HG02938 (cell line): ENCODE measurements around the gene NOTCH1.
"Not testable (repeated sequence)": the region's sequence is repeated elsewhere in the genome, so short reads cannot be mapped to it uniquely, and the experiment has no call there.

ENCODE experiments used
- ATAC-seq: cut with Tn5 transposase; IDR thresholded peaks from one replicate; pipeline ENCODE4 v1.9.1; 2021; ENCODE audit warnings: mild to moderate bottlenecking, moderate library complexity; ENCODE audit not compliant: unreplicated experiment

NOTCH1 gene

DNA sequence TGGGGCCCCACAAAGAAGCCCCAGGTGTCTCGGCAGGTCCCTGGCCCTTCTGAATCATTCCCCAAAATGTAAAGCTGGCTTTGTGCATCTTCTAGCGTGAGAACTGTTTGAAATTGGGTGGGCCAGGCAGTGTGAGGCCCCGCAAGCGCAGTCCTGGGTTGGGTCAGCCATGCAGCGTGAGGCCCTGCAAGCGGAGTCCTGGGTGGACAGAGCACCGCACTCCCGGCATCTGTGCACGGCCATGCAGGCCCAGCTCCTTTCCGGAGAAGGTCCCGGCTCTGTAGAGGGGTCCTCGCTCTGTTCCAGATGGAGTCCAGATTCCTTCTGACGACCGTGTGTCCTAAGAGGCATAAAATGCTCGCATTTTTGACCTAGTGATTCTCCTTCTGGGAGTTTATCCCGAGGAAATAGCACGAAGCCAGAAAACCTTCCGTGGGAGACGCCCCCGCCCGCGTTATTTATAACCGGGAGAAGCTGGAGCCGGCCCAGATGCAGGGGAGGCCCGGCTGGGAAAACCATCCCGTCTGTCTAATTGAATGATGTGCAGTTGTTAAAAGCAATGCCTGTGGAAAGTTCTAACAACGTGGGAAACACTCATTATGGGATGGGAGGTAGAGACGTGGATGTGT is 19.4 kb upstream of the NOTCH1 start:
- ATAC-seq = no peak

DNA sequence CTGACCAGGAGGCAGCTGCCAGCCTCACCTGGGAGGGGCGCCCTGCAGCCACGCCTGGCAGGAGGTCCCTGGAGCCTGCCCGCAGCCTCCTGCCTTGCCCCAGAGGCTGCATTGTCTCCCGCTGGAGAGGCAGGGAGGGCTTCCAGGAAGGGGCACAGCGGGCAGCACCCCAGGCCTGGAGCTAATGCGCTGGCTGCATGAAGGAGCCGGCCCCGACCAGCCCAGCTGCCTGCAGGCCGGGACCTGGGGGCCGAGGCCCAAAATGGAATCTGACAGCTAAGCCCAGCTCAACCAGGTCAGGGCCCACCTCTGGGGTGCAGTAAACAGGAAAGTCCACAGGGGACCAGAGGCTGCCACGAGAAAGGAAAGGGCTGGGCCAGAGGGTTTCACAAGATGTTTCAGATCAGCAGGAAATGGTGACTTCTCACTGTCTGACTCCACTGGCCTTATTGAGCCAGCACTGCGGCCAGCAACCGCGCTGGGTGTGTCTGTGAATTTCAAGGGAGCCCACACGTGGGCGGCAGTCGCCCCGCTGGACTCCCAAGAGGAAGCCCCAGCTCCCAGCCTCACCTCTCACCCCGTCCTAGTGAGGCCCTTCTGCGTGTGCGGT is 18.6 kb upstream of the NOTCH1 start:
- peak; percentile 61 for ATAC-seq

DNA sequence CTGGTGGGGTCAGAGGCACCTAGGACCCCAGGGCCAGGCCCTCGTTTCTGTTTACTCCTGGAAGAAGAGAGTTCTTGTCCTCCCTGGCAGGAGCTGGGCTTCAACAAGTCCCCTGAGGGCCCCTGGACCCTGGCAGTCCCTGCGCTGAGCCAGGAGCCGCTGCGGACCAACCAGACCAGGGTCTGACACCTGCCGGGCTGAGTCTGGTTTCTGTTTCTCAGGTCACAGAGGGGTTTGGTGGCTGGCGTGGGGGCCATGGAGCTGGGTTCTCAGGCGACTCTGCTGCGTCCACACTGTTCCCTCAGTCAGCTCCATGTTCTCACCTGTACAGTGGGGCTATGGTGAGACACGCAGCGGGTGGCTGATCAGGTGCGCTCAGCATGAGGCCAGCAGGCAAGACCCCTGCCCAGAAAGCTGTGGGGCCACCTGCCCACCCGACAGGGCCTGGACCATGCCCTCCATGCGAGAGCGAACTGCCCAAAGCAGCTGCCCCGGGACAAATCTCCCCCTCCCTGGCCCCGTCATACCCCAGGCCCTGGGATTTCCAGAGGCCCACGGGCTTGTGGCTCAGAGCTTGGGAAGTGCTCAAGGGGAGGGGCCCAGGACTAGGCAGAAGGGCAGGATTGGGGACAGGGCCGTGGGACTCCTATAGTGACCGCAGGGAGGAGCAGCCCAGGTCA is 17.9 kb upstream of the NOTCH1 start:
- no peak for ATAC-seq

DNA sequence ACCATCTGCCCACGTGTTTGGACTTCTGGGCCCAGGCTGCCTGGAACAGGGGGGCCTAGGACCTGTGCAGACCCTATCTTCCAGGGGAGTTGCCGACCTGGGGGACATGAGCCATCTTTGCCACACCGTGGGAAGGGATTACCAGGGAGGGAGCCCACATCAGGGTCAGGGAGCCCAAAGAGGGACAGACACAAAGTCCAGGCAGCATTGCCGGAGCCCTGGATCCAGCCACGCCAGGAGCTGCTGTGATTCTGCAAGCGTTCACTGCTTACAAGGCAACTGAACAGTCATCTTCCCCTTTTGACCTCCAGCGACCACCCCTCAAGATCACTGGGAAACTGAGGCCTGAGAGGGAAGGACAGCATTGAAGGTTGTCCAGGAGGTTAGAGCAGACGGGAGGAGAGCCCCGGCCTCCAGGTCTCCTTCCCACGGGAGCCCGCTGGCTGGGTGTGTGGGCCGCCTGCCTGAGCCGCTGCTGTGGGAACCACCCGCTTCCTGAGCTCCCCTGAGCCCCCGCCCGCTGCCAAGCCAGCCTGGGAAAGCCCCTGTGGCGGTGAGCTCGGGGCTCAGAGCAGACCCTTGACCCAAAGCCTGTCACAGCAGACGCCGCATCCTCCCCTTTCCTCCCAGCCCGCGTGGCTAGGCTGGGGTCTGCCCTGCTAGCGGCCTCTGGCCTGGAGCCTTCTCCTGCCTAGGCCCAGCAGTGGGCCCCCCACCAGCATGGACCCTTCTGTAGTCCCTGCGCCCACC is 17.1 kb upstream of the NOTCH1 start:
- no peak for ATAC-seq

DNA sequence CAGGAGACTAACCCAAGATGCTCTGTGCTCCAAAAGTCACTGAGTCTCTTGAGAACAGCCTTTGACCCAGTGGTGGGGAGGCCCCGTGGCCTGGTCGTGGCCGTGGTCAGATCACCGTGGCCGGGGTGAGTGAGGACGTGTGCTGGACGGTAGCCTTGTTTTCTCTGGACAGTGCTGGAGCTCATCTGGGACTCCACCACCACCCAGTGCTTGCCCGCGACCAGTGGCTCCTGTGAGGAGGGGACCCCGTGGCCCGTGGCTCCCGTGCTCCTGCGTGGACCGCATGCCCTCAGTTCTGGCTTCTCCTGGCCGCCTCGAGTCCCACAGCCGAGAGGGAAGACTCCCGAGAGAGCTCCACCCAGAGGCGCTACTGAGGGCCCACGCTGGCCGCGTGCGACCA is 15.9 kb upstream of the NOTCH1 start:
- ATAC-seq = no peak

DNA sequence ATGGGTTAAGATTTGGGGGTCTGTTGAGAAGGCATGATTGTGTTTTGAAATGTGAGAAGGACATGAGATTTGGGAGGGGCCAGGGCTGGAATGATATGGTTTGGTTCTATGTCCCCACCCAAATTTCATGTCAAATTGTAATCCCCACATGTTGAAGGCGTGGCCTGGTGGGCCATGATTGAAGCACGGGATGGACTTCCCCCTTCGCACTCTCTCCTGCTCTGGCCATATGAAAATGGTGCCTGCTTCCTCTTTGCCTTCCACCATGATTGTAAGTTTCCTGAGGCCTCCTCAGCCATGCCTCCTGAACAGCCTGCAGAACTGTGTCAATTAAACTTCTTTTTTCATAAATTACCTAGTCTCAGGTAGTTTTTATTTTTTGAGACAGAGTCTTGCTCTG is 14.7 kb upstream of the NOTCH1 start:
- no peak for ATAC-seq

DNA sequence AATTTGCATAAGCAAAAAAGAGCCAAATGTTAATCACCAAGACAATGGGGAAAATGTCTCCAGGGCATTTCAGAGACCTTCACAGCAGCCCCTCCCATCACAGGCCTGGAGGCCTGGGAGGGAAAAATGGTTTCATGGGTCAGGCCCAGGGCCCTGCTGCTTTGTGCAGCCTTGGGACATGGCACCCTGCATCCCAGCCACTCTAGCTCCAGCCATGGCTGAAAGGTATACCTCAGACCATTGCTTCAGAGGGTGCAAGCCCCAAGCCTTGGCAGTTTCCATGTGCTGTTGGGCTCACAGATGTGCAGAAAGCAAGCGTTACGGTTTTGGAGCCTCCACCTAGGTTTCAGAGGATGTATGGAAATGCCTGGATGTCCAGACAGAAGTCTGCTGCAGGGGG is 13.5 kb upstream of the NOTCH1 start:
- not testable (repeated sequence) for ATAC-seq

DNA sequence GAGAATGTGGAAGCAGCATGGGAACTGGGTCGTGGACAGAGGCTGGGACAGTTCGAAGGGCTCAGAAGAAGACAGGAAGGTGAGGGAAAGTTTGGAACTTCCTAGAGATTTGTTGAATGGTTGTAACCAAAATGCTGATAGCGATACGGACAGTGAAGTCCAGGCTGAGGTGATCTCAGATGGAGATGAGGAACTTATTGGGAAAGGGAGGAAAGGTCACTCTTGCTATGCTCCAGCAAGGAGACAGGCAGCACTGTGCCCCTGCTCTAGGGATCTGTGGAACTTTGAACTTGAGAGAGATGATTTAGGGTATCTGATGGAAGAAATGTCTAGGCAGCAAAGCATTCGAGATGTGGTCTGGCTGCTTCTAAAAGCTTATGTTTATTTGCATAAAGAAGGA is 13.0 kb upstream of the NOTCH1 start:
- ATAC-seq = not testable (repeated sequence)

DNA sequence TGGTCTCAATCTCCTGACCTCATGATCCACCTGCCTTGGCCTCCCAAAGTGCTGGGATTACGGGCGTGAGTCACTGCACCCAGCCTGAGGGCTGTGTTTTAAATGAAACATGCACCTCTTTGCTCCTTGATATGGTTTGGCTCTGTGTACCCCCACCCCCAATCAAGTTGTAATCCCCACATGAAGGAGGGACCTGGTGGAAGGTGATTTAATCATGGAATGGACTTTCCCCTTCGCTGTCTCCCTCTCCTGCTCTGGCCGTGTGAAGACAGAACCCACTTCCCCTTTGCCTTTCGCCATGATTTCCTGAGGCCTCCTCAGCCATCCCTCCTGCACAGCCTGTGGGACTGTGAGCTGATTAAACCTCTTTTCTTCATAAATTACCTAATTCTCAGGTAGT is 12.5 kb upstream of the NOTCH1 start:
- ATAC-seq = no peak

DNA sequence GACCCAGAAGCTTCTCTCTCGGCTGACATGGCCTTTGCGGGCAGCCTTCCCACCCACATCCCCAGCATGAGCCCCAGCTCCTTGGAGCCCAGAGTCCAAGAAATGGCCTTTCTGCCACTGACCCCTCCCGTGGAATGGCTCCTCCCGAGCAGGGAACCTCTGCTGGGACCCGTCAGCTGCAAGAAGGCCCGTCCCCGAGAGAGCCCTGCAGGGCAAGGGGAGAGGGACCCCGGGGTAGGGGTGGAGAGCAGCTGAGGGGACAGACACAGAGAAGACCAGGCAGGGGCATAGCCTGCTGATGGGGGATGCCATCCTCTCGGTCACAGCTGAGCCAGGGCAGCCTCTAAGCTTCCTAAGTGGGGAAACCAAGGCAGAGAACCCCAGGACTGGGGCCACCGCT is 11.2 kb upstream of the NOTCH1 start:
- ATAC-seq = no peak

DNA sequence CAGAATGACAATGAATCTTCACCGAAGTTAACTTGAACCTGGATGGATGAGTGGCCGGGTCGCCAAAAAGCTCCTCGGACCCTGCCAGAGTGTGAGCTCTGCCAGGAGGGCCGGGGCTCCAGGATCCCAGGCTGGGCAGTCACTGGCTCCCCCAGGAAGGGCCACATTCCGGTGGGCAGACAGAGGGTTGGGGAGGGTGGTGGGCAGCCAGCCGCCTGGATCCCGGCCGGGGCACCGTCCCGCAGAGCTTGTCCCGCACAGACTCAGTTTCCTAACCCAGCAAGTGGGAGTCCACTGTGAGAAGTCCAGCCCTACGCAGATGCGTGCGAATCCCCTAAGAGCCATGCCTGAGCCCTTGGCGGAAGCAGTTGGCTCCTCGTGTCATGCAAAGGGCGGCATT is 10.3 kb upstream of the NOTCH1 start:
- no peak for ATAC-seq

DNA sequence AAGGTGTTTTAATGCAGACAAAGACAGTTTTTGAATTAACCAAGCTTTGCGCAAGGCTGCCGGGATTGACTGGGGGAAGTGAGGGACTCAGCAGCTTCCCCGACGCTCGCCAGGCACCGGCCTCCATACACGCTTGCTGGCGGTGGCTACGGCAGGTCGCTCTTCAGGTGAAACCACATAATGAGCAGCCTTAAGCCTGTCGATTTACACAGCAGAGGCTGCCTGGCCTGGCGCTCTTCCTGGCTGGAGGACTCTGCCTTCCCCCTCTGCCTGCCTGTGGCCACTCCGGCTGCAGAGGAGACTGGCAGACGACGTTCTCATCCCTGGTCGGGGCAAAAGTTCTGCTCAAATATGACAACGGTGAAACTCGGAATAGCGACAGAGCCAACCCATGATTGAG is 9.0 kb upstream of the NOTCH1 start:
- no peak for ATAC-seq

DNA sequence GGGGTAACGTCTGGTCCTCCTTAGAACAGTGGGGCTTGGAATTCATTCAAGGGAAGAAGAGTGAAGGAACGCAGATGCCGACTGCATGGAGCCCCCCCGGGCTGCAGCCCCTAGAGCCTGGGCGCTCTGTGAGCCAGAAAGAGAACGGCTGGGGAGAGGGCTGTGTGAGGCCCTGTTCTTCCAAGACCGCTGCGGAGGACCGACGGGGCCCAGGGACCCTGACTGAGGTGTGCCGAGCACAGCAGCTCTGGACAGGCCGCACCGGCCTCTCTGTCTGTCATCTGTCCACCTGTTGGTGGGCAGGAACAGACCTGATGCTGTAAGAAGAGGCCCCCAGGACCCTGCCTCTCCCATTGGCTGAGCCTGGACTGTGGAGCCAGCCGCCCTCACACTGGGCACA is 7.7 kb upstream of the NOTCH1 start:
- ATAC-seq = no peak

DNA sequence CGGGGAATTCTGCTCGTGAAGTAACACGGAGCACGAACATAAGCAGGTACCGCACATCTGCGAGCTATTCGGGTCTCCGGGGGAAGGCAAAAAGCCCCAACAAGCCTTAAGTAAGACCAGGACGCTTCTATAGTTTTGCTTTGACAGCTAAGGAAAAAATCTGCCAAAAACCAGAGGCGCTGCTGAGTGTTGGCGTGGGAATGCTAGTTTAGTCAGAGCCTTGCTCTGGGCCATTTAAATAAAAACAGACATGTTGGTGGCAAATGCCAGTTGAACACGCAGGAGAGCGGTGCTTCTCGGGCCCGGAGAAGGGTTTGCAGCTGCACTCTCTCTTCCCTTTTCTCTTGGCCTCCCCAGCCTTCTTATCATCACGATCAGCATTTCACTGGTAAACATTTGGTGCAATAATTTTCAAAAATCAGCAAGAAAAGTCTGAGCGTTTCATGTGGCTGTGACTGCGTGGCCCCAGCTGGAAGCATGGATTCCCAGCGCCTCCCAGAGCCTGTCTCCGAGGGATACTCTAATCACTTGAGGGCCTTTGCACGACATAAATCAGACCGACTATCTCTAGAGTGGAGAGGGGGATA is 6.4 kb upstream of the NOTCH1 start:
- ATAC-seq = no peak

DNA sequence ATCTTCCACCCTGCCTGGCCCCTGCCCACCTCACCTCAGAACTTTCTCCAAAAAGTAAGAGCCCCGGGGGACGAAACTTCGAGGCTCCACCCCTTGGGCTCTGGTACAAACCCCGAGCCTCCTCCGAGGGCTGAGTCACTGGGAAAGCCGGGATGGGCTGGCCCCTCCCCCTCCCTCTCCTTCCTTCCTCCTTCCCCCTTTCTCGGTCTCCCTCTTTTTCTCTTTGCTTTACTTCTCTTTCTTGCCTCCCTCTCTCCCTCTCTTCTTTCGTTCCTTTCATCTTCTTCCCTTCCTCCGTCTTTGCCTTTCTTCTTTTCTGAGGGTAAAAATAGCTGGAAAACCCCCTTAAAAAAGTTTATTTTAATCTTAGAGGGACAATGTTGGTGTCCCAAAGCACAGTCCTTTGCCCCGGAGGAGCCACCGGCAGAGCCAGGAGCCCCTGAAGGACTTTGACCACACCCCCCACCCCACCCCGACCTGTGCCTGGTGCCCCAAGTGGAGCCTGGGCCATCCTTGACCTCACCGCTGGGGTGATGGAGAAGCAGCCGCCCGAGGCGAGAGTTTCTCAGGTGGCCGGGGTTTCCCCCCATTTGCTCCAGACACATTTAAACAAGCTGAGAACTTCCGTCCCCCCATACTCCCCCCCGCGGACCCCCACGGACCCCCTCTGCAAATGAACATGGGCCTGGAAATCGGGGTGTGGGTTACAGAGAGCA is 5.7 kb upstream of the NOTCH1 start:
- ATAC-seq = no peak

DNA sequence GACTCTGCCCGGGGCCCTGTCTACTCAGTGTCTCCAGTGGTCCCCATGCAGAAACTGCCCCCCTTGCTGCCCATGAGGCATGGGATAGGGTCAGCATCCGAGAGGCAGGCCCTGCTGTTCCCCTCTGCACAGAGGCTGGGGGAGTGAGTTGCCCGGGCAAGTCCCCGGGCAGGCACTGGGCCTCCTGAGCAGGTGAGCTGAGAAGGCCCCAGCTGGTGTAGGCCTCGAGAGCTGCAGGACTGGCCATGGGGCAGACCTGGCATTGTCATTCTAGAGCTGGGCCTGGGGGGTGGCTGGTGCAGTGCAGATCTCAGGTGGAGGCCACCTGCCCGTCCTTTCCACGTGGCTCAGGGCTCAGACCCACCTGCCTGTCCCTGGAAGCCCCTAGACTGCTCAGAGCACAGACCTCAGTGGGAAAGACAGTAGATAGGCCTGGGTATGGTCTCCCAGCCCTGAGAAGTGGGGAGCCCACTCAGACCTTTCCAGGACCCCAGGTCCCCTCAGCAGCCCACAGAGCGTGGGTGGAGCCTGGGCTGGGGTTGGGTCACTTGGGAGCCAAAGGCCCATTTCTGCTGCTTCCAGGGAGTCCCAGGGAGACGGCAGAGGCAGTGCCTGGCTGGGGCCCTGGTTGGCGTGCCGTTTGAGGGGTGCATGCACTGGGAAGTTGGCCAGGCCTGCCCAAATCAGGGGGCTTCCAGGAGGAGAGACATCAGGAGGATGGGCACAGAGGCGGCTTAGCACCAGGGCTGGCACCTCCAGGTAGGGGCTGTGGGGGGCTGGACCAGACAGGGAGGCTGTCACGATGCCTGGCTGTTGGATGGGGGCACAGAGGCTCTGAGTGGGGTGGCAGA is 4.8 kb upstream of the NOTCH1 start:
- no peak for ATAC-seq

DNA sequence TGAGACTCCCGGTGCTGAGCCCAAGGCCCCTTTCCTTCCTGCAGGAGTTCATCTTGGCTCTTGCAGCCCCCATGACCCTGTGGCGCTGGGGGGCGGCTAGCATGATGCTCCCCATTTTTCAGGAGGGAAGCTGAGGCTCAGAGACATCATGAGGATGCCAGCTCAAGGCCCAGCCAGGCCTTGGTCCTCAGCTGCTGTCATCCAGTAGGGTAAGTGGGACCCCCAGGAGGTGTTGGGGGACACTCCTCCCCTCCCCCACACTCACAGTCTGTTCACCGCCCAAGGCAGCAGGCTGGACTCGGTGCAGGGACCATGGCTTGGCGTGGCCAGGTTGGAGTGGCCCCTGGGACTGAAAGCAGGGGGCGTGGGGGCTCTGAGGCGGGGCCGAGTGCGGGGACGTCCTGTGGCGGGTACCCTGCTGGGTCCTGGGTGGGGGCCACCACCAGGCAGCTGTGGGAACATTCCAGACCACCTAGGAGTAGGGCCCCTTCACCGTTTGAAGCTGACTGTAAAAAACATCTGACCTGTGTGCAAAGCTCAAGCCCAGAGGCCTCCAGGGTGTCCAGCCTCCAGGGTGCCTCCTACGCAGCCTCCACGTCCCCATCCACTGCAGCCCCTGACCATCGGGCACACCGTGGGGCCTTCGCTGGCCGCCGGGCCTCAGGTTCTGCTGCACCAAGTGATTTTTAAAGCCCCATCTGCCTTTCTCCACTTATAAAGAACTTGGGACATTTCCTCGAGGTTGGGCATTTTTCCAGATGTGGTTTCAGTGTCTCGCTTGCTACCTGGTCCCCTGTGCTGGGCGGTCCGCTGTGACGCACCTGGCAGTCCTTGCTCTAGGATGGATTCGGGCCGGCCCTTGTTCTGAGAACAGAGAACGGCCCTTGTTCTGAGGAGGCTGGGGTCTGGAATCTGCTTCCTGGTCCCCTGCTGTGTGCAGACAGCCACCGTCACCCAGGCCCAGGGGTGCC is 3.4 kb upstream of the NOTCH1 start:
- ATAC-seq = no peak

DNA sequence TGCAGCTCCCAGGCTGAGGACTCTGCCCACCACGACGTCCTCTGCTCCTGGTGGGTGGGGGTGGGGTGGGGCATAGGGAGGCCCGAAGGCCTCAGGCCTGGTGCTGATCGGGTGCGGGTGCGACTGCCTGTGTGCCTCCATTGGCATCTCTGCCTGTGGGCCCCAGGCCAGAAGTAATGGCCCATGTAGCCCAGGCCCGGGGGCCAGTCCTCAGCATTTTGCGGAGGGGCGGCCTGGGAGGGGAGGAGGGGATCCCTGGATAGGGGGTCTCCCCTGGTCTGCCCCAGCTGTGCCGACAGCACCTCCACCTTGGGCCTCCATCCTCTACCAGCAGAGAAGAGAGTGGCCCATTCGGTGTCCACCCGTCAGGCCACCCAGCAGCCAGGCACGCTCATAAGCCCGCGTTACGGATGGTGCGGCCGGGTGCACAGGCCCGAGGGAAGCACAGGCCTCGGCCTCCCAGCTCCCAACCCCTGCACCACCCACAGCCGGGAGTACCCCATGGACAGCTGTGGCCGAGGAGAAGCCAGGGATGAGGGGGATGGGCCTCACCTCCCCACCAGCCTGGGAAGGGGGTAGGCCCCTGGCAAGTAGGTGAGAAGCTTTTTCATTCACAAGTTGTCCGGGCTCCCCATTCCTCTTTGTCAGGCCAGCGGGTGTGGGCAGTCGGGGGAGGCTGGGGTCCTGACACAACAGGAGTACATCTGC is 1.8 kb upstream of the NOTCH1 start:
- ATAC-seq = no peak
